AG04449 (cell line): ENCODE data around the gene ZNF491.
"Not testable (repeated sequence)": the region's sequence is repeated elsewhere in the genome, so short reads cannot be mapped to it uniquely, and the experiment has no call there.

Experiments used
- CTCF ChIA-PET: fragments of 350-600 bp; formaldehyde crosslinking; extraction: SDS; loops from one replicate; lab custom pipeline; 2021; ENCODE audit warnings: antibody characterized with exemption; lab: Yijun Ruan, JAX
- POLR2A ChIA-PET: fragments of 400-600, 350-600 bp; formaldehyde crosslinking; extraction: SDS; loops from one replicate; lab custom pipeline; 2020; ENCODE audit warnings: antibody characterized with exemption, inconsistent platforms; lab: Yijun Ruan, JAX
- DNase-seq: peaks from one replicate; pipeline ENCODE4 v3.0.0-alpha.2; 2010; ENCODE audit warnings: low read depth, low spot score
- H3K4me3 ChIP-seq: 2 replicates; pipeline ENCODE4 v1.5.1; 2011; ENCODE audit warnings: low read depth, mild to moderate bottlenecking, control low read depth, low read length
- CTCF ChIP-seq: IDR thresholded peaks from one replicate; pipeline ENCODE4 v1.5.1; 2011; ENCODE audit warnings: mild to moderate bottlenecking, moderate library complexity, low read length, control low read depth, inconsistent platforms; ENCODE audit not compliant: insufficient read depth; ENCODE audit errors: missing control alignments

ZNF491 gene

GRCh38 chr19:11763117-11763516, 35.2 kb upstream of the ZNF491 start:
- CTCF ChIA-PET: interaction anchor here (1.1 kb wide), 1 partner anchor 35 kb away, joined by 3 read pairs; no protein-coding TSS in a partner anchor
- POLR2A ChIA-PET: no interaction called here
- no peak for TF ChIP-seq CTCF
- no peak overlapping the region for H3K4me3 ChIP-seq
- DNase-seq: no peak

DNA sequence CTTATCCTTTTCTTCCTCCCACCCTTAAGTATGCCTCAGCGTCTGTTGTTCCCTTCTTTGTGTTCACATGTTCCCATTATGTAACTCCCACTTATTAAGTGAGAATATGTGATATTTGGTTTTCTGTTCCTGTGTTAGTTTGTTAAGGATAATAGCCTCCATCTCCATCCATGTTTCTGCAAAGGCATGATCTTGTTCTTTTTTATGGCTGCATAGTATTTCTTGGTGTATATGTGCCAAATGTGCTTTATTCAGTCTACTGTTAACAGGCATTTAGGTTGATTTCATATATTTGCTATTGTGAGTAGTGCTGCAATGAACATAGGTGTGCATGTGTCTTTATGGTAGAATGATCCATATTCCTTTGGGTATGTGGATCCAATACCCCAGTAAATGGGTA, 34.7 kb upstream of the ZNF491 start:
- POLR2A ChIA-PET: no interaction called here
- H3K4me3 ChIP-seq: no peak overlapping the region
- no peak for DNase-seq
- CTCF ChIA-PET: interaction anchor here (1.1 kb wide), 1 partner anchor 34 kb away, joined by 3 read pairs; no protein-coding TSS in a partner anchor
- no peak for TF ChIP-seq CTCF

- peak; percentile 42 for DNase-seq
- ChIA-PET CTCF (interaction anchor here (1.1 to 2.5 kb wide), 4 partner anchors 31 to 65 kb away, joined by 3 to 10 read pairs (median 4); partner anchors contain the start of genes ZNF440 and ZNF491), POLR2A (no interaction called here)
- no peak for TF ChIP-seq CTCF
- peak within 1 kb of the TSS; percentile 95 for H3K4me3 ChIP-seq
Measured at GRCh38 chr19:11766597-11767591, 31.4 kb upstream of the ZNF491 start, which contains the start of gene ZNF441. Gene ZNF441, plus strand, starts transcription at chr19:11767000. Its CDS starts 194 bp downstream, at chr19:11767194.

DNA sequence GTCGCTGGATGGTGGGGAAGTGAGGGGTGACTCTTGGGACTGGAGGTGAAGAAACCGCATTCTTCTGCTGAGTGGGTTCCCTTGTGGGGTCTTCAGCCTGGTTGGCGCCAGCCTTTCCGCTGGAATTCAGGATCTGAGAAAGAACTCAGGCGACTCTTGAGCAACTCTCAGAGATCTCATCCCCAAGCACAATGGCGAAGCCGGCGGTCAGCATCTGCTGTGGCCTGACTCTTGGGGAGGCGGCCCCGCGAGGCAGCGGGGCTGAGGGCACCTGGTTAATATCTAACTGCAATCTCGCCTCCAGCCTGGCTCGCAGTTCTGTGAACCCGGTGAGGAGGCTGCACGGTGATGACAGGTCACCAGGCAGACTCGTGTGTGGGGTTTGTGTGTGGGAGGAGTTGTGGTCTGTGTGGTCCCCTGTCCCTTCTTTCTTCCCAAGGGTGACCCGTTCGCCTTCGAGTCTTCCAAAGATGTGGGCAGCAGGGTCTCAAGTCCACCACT, 30.6 kb upstream of the ZNF491 start:
- peak overlapping the region; percentile 95 for H3K4me3 ChIP-seq
- DNase-seq: no peak
- ChIA-PET CTCF (interaction anchor here (1.6 kb wide), 1 partner anchor 66 kb away, joined by 4 read pairs; no protein-coding TSS in a partner anchor), POLR2A (no interaction called here)
- no peak for TF ChIP-seq CTCF

GRCh38 chr19:11769995-11770394, 28.3 kb upstream of the ZNF491 start:
- TF ChIP-seq CTCF: no peak
- ChIA-PET POLR2A (no interaction called here), CTCF (no interaction called here)
- H3K4me3 ChIP-seq: no peak overlapping the region
- DNase-seq: no peak

- DNase-seq, H3K4me3 ChIP-seq, POLR2A ChIA-PET: not testable (repeated sequence)
- CTCF ChIA-PET: interaction anchor here (0.9 kb wide), 1 partner anchor 26 kb away, joined by 4 read pairs; no protein-coding TSS in a partner anchor
Measured at GRCh38 chr19:11771520-11771919, 26.8 kb upstream of the ZNF491 start.

DNA sequence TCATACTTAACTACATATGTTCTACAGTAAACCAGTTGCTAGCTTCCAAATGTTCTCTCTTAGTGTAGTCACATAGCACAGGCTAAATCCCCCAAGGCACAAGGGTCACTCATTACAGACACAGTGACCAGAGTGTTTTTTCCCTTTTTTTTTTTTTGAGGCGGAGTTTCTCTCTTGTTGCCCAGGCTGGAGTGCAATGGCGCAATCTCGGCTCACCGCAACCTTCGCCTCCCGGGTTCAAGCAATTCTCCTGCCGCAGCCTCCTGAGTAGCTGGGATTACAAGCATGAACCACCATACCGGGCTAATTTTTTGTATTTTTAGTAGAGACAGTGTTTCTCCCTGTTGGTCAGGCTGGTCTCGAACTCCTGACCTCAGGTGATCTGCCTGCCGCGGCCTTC, 21.7 kb upstream of the ZNF491 start:
- POLR2A ChIA-PET, DNase-seq, H3K4me3 ChIP-seq: not testable (repeated sequence)
- CTCF ChIA-PET: interaction anchor here (3.4 kb wide), 1 partner anchor 21 kb away, joined by 20 read pairs; the partner anchor contains the start of gene ZNF491
